PFSK-1 (cell line): ENCODE results near the gene DAB1.

Source experiments
- POLR2AphosphoS5 ChIP-seq: IDR thresholded peaks from 2 replicates; pipeline ENCODE4 v1.6.1; 2012; ENCODE audit warnings: low read depth, mild to moderate bottlenecking, control low read depth, low read length, moderate library complexity
- TAF1 ChIP-seq: IDR thresholded peaks from 2 replicates; pipeline ENCODE4 v1.6.1; 2012; ENCODE audit warnings: low read length, control low read depth, borderline replicate concordance; ENCODE audit not compliant: insufficient read depth

DNA sequence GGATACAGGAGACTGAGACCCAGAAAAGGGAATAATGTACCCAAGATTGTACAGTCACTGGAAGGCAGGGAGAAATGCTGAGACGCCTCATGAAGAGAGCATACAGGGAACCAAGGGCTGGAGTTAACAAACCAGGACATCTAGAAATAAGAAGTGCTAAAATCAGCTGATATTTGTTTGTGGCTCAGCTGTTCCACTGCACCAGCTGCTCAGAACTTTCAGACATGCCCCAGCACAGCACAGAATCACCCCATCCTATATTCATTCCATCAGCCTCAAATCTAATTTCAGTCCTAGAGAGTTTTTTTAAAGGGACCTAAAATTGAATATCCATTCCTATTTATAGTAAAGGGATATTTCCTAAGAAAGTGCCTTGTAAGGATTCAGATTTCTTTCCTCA, 60.2 kb downstream of the DAB1 start:
- TF ChIP-seq POLR2AphosphoS5 (no peak), TAF1 (no peak)
